ENCODE measurements around the gene FILIP1L. TPM values are rescaled to one million over a fixed set of nuclear protein-coding genes. Genes with fewer than 3 reads are reported as not detected.

FILIP1L gene
- total and polyA plus RNA-seq, 2 of the 13 experiments (the other 11 are each of a cell fraction or from before 2014, with no cell fraction given) = 8.1 to 187 TPM

GRCh38 chr3:99875929-99876841 is 238.1 kb downstream of the FILIP1L start (continued):
- TF ChIP-seq ZBTB14 (CRISPR knock-in tag; IDR thresholded peaks at IDR 0.05) = peak; percentile 80
- TF ChIP-seq IRF1 (CRISPR knock-in tag; IDR thresholded peaks at IDR 0.05; ENCODE audit: low read depth) = no peak
- peak; percentile 35; the same call in 1 of the 2 replicates for TF ChIP-seq PHF8 (CRISPR knock-in tag; IDR thresholded peaks at IDR 0.05)
- TF ChIP-seq SP5 (CRISPR knock-in tag; IDR thresholded peaks at IDR 0.05; ENCODE audit: borderline replicate concordance, low read depth) = no peak
- TF ChIP-seq ZNF333 (CRISPR knock-in tag; IDR thresholded peaks at IDR 0.05; ENCODE audit: borderline replicate concordance) = peak; percentile 86; the same call in 1 of the 2 replicates
- no peak for TF ChIP-seq ZNF720 (CRISPR knock-in tag; IDR thresholded peaks at IDR 0.05)
- peak; percentile 41; the same call in 1 of the 2 replicates for TF ChIP-seq ZNF629 (CRISPR knock-in tag; conservative IDR thresholded peaks at IDR 0.05)
- TF ChIP-seq, protein P1, sequence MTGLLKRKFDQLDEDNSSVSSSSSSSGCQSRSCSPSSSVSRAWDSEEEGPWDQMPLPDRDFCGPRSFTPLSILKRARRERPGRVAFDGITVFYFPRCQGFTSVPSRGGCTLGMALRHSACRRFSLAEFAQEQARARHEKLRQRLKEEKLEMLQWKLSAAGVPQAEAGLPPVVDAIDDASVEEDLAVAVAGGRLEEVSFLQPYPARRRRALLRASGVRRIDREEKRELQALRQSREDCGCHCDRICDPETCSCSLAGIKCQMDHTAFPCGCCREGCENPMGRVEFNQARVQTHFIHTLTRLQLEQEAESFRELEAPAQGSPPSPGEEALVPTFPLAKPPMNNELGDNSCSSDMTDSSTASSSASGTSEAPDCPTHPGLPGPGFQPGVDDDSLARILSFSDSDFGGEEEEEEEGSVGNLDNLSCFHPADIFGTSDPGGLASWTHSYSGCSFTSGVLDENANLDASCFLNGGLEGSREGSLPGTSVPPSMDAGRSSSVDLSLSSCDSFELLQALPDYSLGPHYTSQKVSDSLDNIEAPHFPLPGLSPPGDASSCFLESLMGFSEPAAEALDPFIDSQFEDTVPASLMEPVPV (CRISPR knock-in tag; IDR thresholded peaks at IDR 0.05) = no peak
- TF ChIP-seq CBX5 (CRISPR knock-in tag; IDR thresholded peaks at IDR 0.05; ENCODE audit: borderline replicate concordance) = peak; percentile 46; the same call in 1 of the 2 replicates
- TF ChIP-seq ZNF558 (CRISPR knock-in tag; IDR thresholded peaks at IDR 0.05; ENCODE audit: borderline replicate concordance) = peak; percentile 67; the same call in 1 of the 2 replicates
- TF ChIP-seq, protein P2, sequence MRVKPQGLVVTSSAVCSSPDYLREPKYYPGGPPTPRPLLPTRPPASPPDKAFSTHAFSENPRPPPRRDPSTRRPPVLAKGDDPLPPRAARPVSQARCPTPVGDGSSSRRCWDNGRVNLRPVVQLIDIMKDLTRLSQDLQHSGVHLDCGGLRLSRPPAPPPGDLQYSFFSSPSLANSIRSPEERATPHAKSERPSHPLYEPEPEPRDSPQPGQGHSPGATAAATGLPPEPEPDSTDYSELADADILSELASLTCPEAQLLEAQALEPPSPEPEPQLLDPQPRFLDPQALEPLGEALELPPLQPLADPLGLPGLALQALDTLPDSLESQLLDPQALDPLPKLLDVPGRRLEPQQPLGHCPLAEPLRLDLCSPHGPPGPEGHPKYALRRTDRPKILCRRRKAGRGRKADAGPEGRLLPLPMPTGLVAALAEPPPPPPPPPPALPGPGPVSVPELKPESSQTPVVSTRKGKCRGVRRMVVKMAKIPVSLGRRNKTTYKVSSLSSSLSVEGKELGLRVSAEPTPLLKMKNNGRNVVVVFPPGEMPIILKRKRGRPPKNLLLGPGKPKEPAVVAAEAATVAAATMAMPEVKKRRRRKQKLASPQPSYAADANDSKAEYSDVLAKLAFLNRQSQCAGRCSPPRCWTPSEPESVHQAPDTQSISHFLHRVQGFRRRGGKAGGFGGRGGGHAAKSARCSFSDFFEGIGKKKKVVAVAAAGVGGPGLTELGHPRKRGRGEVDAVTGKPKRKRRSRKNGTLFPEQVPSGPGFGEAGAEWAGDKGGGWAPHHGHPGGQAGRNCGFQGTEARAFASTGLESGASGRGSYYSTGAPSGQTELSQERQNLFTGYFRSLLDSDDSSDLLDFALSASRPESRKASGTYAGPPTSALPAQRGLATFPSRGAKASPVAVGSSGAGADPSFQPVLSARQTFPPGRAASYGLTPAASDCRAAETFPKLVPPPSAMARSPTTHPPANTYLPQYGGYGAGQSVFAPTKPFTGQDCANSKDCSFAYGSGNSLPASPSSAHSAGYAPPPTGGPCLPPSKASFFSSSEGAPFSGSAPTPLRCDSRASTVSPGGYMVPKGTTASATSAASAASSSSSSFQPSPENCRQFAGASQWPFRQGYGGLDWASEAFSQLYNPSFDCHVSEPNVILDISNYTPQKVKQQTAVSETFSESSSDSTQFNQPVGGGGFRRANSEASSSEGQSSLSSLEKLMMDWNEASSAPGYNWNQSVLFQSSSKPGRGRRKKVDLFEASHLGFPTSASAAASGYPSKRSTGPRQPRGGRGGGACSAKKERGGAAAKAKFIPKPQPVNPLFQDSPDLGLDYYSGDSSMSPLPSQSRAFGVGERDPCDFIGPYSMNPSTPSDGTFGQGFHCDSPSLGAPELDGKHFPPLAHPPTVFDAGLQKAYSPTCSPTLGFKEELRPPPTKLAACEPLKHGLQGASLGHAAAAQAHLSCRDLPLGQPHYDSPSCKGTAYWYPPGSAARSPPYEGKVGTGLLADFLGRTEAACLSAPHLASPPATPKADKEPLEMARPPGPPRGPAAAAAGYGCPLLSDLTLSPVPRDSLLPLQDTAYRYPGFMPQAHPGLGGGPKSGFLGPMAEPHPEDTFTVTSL (CRISPR knock-in tag; IDR thresholded peaks at IDR 0.05; ENCODE audit: borderline replicate concordance) = peak; percentile 8; the same call in 1 of the 2 replicates
- TF ChIP-seq AGO1 (IDR thresholded peaks at IDR 0.05; ENCODE audit: low read depth, low read length, poor library complexity, severe bottlenecking) = peak; percentile 22
- peak; percentile 59 for TF ChIP-seq PTBP1 (IDR thresholded peaks at IDR 0.05; ENCODE audit: low read depth, low read length, poor library complexity, severe bottlenecking)
- TF ChIP-seq HDAC1 (CRISPR knock-in tag; IDR thresholded peaks at IDR 0.05) = peak; percentile 74

Data from HepG2 (cell line).